ENCODE measurements around the gene SLC6A19. TPM values are rescaled to one million over a fixed set of nuclear protein-coding genes. Genes with fewer than 3 reads are reported as not detected.

Gene SLC6A19
- total RNA-seq, 1 experiment from 2014 or later, result not detected

DNA sequence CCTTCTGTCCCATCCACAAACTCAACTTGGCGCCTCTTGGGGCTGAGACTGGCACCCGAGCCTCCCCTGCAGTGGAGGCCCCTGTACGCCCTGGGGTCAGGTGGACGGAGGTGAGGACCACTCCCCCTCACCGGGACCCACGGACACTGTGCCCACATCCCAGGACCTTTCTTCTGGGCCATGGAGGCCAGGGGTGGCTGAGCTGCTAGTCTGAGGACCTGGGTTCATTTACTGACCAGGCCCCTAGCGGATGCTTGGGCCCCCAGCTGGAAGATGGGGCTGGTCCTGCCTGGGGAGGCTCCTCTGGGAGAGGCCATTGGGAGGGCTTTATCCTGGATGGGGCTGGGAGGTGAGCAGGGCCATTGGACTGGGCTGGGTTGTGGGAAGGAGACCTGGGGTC lies 16.9 kb upstream of the SLC6A19 start:
- peaks cover 15% of the 10 kb centered on the region for H3K27me3 ChIP-seq (replicated peaks; ENCODE audit: insufficient read depth, low read depth, low read length, poor library complexity)
- no peaks in the 10 kb centered on the region for H3K36me3 ChIP-seq (ENCODE audit: insufficient read depth, low read length, poor library complexity, severe bottlenecking)
- H3K9me3 ChIP-seq (ENCODE audit: low read depth, low read length, poor library complexity, severe bottlenecking), result no peaks in the 10 kb centered on the region
- H3K4me1 ChIP-seq (ENCODE audit: insufficient read depth, low read length, poor library complexity, severe bottlenecking), result no peaks in the 10 kb centered on the region
- H3K4me3 ChIP-seq (ENCODE audit: low read depth, low read length, poor library complexity, severe bottlenecking), result no peak overlapping the region
- TF ChIP-seq, protein P1, sequence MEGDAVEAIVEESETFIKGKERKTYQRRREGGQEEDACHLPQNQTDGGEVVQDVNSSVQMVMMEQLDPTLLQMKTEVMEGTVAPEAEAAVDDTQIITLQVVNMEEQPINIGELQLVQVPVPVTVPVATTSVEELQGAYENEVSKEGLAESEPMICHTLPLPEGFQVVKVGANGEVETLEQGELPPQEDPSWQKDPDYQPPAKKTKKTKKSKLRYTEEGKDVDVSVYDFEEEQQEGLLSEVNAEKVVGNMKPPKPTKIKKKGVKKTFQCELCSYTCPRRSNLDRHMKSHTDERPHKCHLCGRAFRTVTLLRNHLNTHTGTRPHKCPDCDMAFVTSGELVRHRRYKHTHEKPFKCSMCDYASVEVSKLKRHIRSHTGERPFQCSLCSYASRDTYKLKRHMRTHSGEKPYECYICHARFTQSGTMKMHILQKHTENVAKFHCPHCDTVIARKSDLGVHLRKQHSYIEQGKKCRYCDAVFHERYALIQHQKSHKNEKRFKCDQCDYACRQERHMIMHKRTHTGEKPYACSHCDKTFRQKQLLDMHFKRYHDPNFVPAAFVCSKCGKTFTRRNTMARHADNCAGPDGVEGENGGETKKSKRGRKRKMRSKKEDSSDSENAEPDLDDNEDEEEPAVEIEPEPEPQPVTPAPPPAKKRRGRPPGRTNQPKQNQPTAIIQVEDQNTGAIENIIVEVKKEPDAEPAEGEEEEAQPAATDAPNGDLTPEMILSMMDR (conservative IDR thresholded peaks at IDR 0.05; ENCODE audit: low read depth, low read length), result no peak
- no peak for TF ChIP-seq EZH2 (IDR thresholded peaks at IDR 0.05; ENCODE audit: borderline replicate concordance, low read depth, low read length, poor library complexity, severe bottlenecking)
- BruUV-seq (replicated peaks), result no TSS peak
- no peak overlapping the region for H3K27ac ChIP-seq (ENCODE audit: low read depth, low read length, poor library complexity, severe bottlenecking)
- POLR2A ChIA-PET (ENCODE audit: low non-redundant PET), result no interaction called here
- CTCF ChIA-PET, result no interaction called here
- intact Hi-C loops (cut with micrococcal nuclease; ENCODE audit: unreplicated experiment), result no loop called here
- DNase-seq (ENCODE audit: low spot score), result no peak

DNA sequence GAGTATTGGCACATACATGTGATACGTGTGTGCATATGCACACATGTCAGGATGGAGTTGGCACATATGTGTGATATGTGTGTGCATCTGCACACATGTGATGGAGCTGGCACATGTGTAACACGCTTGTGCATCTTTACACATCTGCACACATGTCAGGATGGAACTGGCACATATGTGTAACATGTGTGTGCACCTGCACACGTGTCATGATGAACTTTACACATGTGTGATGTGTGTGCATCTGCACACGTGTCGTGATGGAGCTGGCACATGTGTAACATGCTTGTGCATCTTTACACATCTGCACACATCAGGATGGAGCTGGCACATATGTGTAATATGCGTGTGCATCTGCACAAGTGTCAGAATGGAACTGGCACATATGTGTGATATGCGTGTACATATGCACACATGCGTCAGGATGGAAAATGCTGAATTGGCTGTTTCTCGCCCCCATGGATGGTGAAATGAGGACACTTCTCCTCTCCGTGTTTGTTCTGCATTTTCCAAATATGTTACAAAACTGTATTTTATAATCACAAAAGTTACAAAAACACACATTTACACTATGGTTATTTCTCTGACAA lies 16.3 kb upstream of the SLC6A19 start:
- Histone ChIP-seq H3K9me3 (ENCODE audit: low read depth, low read length, poor library complexity, severe bottlenecking) (no peaks in the 10 kb centered on the region), H3K4me3 (ENCODE audit: low read depth, low read length, poor library complexity, severe bottlenecking) (no peak overlapping the region), H3K27ac (ENCODE audit: low read depth, low read length, poor library complexity, severe bottlenecking) (no peak overlapping the region), H3K27me3 (replicated peaks; ENCODE audit: insufficient read depth, low read depth, low read length, poor library complexity) (peaks cover 20% of the 10 kb centered on the region), H3K36me3 (ENCODE audit: insufficient read depth, low read length, poor library complexity, severe bottlenecking) (no peaks in the 10 kb centered on the region), H3K4me1 (ENCODE audit: insufficient read depth, low read length, poor library complexity, severe bottlenecking) (no peaks in the 10 kb centered on the region)
- ChIA-PET POLR2A (ENCODE audit: low non-redundant PET) (no interaction called here), CTCF (no interaction called here)
- TF ChIP-seq EZH2 (IDR thresholded peaks at IDR 0.05; ENCODE audit: borderline replicate concordance, low read depth, low read length, poor library complexity, severe bottlenecking), result no peak
- TF ChIP-seq, protein P1 (conservative IDR thresholded peaks at IDR 0.05; ENCODE audit: low read depth, low read length), result no peak
- intact Hi-C loops (cut with micrococcal nuclease; ENCODE audit: unreplicated experiment), result no loop called here
- no peak for DNase-seq (ENCODE audit: low spot score)
- no TSS peak for BruUV-seq (replicated peaks)

DNA sequence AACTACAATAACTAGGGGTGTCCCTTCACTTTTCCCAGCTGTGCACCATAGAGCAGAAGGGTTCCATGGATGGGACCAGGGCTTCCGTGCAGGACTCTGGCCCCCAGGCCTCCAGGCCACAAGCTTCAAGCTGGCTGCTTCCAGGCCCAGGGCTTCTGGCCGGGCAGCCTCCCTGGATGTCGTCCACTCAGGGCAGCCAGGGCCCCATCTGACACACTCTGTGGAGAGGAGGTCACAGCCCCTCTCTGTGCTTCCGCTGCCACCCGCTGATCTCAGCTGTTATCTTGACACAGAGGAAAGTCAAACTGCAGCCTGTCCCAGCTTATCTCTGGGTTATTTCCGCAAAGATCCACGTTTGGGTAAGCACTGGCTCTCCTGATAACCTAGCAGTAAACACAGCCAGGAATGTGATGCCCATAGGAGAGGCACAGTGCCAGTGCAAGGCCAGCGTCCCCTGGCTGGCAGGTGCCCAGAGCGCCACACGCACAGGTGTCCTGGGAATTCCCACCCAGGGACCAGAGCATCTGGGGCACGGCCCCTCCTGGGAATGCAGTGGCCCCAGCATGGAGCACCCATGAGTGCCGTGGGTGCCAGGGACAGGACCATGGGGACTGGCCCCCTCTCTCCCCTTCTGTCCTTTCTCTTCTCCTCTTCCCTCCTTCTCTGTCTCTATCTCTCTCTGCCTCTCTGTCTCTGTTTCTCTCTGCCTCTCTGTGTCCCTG lies 15.6 kb upstream of the SLC6A19 start:
- Histone ChIP-seq H3K27me3 (replicated peaks; ENCODE audit: insufficient read depth, low read depth, low read length, poor library complexity) (peaks cover 27% of the 10 kb centered on the region), H3K36me3 (ENCODE audit: insufficient read depth, low read length, poor library complexity, severe bottlenecking) (no peaks in the 10 kb centered on the region), H3K4me1 (ENCODE audit: insufficient read depth, low read length, poor library complexity, severe bottlenecking) (no peaks in the 10 kb centered on the region), H3K9me3 (ENCODE audit: low read depth, low read length, poor library complexity, severe bottlenecking) (no peaks in the 10 kb centered on the region), H3K27ac (ENCODE audit: low read depth, low read length, poor library complexity, severe bottlenecking) (no peak overlapping the region), H3K4me3 (ENCODE audit: low read depth, low read length, poor library complexity, severe bottlenecking) (no peak overlapping the region)
- TF ChIP-seq EZH2 (IDR thresholded peaks at IDR 0.05; ENCODE audit: borderline replicate concordance, low read depth, low read length, poor library complexity, severe bottlenecking), result no peak
- TF ChIP-seq, protein P1 (conservative IDR thresholded peaks at IDR 0.05; ENCODE audit: low read depth, low read length), result no peak
- intact Hi-C loops (cut with micrococcal nuclease; ENCODE audit: unreplicated experiment), result no loop called here
- CTCF ChIA-PET, result no interaction called here
- no TSS peak for BruUV-seq (replicated peaks)
- no peak for DNase-seq (ENCODE audit: low spot score)
- POLR2A ChIA-PET (ENCODE audit: low non-redundant PET), result no interaction called here

All from A673 (cell line).